22Rv1 (cell line): ENCODE data around the gene ZNF215.
"Not testable (repeated sequence)": the region's sequence is repeated elsewhere in the genome, so short reads cannot be mapped to it uniquely, and the experiment has no call there.

Source experiments
- H3K27ac ChIP-seq: fragments of 450-650 bp; 2 replicates; pipeline ENCODE4 v1.5.1; 2017
- ZFX ChIP-seq: fragments of 450-650 bp; IDR thresholded peaks from 2 replicates; pipeline ENCODE4 v1.6.1; 2017; ENCODE audit warnings: antibody characterized with exemption, borderline replicate concordance
- TF ChIP-seq, protein P1 (sequence below): fragments of 450-650 bp; IDR thresholded peaks from 2 replicates; pipeline ENCODE4 v1.5.1; 2017; ENCODE audit warnings: mild to moderate bottlenecking

The ZNF215 gene

DNA sequence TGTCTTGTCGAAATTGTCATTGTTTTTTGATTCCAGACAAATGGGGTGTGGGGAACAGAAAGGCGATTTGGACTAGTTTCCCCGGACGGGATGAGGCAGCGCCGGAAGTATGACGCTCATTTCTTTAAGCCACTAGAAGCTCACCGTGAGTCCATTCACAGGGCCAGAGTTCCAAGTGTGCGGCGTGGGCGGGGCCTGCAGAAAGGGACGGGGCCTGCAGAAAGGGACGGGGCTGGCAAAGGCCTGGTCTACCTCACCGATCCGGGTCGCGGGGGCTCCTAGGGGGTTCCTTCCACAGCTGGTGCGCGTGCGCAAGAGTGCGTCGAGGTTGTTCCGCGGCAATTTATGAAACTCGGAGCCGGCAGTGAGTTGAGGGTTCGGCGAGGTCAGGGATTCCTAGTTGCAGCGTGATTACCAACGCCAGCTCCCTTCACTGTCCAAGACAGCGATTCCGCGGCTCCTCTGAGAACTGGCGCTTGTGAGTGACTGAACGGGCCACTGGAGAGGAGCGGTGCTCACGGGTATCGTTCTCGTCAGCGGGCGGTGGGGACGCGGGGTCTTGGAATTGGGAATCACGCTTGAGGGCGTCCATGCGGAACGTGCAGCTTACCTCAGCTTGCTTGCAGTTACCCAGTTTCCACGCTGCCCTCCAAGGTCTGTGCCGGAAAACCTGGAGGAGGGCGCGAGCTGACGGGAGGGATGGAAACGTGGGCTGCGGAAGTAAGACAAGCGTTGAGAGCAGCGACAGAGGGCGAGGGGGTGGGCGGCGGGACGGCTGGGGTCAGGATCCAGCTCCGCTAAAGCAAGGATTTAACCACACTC is at the start of gene ZNF215:
TSS of gene ZNF215 (plus strand) at position 219 of the 822 bp plus-strand sequence. CDS start 5,847 bp downstream, outside the sequence.
- peak within 1 kb of the TSS; percentile 87 for H3K27ac ChIP-seq
- TF ChIP-seq, protein P1, sequence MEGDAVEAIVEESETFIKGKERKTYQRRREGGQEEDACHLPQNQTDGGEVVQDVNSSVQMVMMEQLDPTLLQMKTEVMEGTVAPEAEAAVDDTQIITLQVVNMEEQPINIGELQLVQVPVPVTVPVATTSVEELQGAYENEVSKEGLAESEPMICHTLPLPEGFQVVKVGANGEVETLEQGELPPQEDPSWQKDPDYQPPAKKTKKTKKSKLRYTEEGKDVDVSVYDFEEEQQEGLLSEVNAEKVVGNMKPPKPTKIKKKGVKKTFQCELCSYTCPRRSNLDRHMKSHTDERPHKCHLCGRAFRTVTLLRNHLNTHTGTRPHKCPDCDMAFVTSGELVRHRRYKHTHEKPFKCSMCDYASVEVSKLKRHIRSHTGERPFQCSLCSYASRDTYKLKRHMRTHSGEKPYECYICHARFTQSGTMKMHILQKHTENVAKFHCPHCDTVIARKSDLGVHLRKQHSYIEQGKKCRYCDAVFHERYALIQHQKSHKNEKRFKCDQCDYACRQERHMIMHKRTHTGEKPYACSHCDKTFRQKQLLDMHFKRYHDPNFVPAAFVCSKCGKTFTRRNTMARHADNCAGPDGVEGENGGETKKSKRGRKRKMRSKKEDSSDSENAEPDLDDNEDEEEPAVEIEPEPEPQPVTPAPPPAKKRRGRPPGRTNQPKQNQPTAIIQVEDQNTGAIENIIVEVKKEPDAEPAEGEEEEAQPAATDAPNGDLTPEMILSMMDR = no peak
- TF ChIP-seq ZFX = no peak

DNA sequence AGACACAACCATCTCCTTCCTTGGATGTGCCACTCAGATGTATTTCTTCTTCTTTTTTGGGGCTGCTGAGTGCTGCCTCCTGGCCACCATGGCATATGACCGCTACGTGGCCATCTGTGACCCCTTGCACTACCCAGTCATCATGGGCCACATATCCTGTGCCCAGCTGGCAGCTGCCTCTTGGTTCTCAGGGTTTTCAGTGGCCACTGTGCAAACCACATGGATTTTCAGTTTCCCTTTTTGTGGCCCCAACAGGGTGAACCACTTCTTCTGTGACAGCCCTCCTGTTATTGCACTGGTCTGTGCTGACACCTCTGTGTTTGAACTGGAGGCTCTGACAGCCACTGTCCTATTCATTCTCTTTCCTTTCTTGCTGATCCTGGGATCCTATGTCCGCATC is 49.3 kb upstream of the ZNF215 start:
- TF ChIP-seq, protein P1 = no peak
- no peak for TF ChIP-seq ZFX
- H3K27ac ChIP-seq = no peak overlapping the region

DNA sequence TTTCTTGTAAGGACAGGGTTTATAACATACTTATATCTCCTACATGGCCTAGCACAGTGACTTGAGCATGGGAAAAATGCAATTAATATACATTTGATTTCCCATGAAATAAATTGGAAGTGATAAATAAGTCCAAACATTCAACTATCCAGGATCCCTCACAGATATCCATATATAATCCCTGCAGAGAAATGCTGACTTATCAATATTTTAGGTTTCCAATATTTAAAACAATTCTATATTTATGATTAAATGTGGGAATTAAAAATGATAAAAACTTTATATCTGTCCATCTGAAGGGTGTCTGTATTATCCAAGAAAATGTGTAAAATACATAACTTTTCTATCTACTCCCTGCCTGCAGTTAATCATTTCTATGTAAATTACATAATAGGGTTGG is 43.5 kb upstream of the ZNF215 start:
- H3K27ac ChIP-seq = no peak overlapping the region
- TF ChIP-seq, protein P1 = no peak
- no peak for TF ChIP-seq ZFX

DNA sequence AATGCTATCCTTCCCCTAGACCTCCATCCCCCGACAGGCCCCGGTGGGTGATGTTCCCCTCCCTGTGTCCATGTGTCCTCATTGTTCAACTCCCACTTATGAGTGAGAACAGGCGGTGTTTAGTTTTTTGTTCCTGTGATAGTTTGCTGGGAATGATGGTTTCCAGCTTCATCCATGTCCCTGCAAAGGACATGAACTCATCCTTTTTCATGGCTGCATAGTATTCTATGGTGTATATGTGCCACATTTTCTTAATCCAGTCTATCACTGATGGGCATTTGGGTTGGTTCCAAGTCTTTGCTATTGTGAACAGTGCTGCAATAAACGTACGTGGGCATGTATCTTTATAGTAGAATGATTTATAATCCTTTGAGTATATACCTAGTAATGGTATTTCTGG is 38.5 kb upstream of the ZNF215 start:
- not testable (repeated sequence) for H3K27ac ChIP-seq

DNA sequence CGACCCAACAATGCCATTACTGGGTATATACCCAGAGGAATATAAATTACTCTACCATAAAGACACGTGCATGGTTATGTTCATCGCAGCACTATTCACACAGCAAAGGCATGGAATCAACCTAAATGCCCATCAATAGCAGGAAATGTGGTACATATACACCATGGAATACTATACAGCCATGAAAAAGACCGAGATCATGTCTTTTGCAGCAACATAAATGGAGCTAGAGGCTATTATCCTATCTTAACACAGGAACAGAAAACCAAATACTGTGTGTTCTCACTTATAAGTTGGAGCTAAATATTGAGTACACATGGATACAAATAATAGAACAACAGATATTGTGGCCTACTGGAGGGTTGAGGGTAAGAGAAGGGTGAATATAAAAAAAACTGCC is 37.4 kb upstream of the ZNF215 start:
- no peak for TF ChIP-seq ZFX
- TF ChIP-seq, protein P1 = no peak
- no peak overlapping the region for H3K27ac ChIP-seq

DNA sequence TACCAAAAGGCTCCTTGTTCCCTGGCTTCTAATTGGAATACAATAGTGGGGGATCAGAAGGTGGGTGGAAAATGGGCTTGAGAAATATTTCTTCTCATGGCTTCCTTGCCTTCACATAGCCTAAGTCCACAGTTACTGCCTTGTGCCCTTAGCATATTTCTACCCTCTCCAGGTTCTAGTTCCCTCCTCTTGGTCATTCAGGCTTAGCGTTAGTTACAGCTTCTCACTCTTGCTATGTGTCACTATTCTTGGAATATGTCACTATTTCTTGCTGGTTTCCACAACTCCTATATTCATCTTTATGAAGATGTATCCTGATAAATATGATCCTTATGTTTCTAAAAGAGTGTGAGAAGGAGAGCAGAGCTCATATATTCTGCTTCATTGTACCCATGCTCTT is 36.4 kb upstream of the ZNF215 start:
- H3K27ac ChIP-seq = no peak overlapping the region
- TF ChIP-seq, protein P1 = no peak
- TF ChIP-seq ZFX = no peak

DNA sequence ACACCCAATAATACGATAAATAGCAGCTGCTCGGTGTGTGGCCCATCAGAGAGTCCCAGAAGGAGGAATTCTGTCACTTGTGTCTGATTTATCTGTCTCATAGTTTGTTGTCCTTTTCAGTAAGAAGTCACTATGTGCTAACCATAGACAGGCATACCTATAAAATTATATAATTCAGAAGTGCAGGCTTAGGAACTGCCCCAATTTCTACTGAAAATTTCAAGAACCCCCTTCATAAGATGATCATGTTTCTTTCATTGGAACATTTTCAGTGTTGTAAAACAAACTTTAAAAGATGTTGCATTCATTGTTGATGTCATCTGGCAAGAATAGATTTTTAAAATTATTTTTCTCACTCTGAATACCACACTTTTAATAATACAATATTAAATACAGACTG is 33.8 kb upstream of the ZNF215 start, which contains the start of gene OR2D2:
TSS of gene OR2D2 (minus strand) at position 101 of the 400 bp plus-strand sequence. CDS start at position 101, 0 bp downstream.
- no peak within 1 kb of the TSS for H3K27ac ChIP-seq
- TF ChIP-seq, protein P1 = no peak
- no peak for TF ChIP-seq ZFX

DNA sequence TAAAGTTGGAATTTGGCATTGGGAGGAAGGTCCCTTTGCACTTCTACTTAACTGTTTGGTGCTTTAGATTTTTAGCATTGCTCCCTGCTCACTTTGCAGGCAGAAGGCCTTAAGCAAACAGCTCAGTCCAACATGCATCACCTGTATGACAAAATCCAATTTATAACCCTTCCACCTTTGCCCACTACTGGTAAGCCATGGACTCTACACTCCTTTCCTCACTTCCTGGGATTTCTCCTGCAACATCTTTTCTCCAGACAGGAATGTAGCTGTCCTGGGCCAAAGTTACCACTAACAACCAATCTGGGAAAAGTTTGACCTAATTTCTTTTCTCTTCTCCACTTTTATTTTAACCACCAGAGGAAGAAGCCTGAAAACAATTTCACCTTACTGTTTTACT is 32.1 kb upstream of the ZNF215 start:
- no peak for TF ChIP-seq ZFX
- TF ChIP-seq, protein P1 = no peak
- H3K27ac ChIP-seq = no peak overlapping the region
